Erythroblast (primary cell): Measurements from ENCODE around the gene TBL2.

Experiments
- GATA1 ChIP-seq: IDR thresholded peaks from 2 replicates; pipeline ENCODE4 v1.6.1; 2011; ENCODE audit warnings: low read depth, mild to moderate bottlenecking, control low read depth, low read length, moderate library complexity
- POLR2A ChIP-seq: IDR thresholded peaks from 2 replicates; pipeline ENCODE4 v1.6.1; 2011; ENCODE audit warnings: mild to moderate bottlenecking, low read length

- TF ChIP-seq POLR2A (no peak), GATA1 (no peak)
Observed at GRCh38 chr7:73573791-73574190, 4.6 kb downstream of the TBL2 start.
